HK-2 (cell line): ENCODE results near the gene CLASP1.
"Not testable (repeated sequence)": the region's sequence is repeated elsewhere in the genome, so short reads cannot be mapped to it uniquely, and the experiment has no call there.

ENCODE experiments used
- DNase-seq: peaks from one replicate; pipeline ENCODE4 v3.0.0-alpha.2; 2018; ENCODE audit not compliant: unreplicated experiment

Gene CLASP1

DNA sequence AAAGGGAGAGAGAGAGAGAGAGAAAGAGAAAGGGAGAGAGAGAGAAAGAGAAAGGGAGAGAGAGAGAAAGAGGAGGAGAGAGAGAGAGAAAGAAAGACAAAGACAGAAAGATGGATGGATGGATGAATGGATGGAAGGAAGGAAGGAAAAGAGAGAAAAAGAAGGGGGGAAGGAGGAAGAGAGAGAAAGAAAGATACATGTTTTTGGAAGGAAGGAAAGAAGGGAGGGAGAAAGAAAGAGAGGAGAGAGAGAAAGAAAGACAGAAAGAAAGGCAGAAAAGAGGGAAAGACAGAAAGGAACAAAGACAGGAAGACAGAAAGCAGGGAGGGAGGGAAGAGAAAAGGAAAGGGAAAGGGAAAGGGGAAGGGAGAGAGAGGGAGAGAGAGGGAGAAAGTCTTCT lies 67.0 kb downstream of the CLASP1 start:
- DNase-seq = no peak

DNA sequence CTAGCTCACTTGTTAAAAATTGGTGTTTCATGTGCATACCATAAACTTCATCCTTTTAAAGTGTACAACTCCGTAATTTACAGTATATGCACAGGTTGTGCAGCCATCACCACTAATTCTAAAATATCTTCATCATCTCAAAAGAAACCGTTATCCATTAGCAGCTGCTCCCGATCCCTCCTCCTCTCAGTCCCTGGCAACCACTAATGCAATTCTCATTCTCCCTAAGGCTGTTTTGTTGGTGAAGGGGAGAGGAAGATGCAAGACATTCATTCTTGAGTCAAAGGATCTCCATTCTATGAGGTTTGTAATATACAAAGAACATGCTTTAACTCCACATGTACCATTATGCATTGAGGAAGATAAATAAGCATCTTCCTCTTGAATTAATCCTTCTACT lies 70.0 kb downstream of the CLASP1 start:
- no peak for DNase-seq

DNA sequence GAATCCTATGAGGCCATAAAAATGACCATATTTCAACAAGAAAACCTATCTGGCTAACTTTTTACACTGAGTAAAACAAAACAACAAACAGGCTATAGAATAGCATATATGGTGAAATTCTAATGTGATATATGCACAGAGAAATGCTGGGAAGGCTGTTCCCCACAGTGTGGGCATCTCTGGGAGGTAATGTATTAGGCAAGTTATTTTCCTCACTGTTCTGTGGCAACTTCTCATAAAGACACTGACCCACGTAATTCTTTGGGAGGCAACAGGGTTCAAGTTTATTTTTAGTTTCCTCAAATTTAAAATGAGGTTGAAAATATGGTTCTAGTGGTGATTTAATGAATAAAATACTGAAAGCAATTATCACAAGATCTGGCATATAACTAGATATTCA lies 71.9 kb downstream of the CLASP1 start:
- DNase-seq = no peak

DNA sequence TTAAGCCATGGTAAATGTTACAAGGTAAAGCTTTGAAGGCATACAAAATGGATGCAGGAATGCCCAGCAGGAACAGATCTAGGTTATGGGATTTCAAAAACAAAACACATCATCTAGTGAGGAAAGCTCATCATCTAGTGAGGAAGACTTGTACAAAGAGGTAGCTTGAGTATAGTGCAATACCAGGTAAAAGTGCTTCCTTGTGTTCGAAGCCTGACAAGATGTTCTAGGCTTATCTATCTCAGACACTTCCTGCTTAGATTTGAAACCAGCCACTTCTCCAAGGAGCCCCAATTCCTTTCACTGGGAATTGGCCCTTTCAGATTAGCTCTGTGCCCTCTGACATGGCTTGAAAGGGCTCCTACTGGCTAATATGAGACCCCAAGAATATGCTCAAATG lies 73.0 kb downstream of the CLASP1 start:
- no peak for DNase-seq

DNA sequence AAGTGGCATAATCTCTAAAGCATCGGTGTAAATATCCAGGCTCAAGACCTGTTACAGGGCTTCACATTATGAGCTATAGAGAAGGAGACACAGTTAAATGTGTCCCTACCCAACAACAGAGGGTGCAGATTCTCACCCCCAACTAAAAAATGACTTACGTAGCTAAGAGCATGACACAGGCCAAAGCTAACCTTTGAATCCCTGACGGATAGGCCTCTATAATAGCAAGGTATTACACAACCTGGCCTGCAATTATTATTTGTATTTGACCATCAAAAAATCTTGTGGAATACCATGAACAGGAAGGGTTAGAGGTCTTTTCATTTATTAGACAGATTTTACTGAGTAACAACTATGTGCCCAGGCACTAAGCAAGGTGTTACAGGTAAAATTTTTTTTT lies 73.5 kb downstream of the CLASP1 start:
- DNase-seq = no peak

DNA sequence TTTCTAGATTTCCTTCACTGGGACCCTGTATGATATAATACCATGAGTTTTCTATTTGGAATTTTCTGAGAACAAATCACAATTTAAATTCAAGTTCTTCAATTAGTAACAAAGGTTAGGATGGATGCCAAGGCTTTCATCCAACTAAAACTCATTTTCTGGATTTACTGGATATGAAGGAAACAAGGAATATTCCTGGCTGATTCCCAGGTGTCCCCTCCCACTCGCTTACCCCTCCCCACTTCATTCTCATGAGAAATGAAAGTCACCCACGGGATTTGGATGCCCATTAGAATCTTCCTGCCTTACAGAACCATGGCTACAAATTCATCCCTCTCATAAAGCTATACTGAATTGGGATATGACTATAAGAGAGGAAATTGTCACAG lies 78.6 kb downstream of the CLASP1 start:
- no peak for DNase-seq

DNA sequence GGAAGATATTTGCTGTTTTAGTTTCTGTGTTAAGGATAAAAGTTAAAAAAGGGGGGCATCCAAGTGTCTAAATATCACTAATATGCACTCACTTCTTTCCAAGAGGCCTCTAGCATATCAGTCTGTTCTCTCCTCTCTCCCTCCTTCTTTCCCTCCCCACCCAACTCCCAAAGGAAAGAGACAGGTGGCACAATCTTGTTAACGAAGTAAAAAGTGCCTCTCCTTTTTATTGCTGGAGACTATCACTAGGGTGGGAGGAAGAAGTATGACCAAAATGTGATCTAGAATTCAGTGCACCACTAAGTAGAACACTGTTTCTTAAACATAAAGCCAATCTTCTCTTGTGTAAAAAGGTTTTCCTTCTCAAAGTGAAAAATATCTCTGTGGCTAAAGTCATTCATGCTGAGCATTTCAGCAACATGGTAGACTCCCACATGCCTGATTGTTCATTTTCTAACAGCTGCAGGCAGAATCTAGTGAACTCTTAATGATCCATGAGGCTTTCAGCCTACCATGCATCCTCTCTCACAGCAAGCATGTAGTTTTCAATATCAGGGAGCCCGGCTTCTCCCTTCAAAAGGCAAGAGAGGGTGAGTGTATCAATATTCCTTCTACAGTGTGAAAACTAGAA lies 79.1 kb downstream of the CLASP1 start:
- no peak for DNase-seq

DNA sequence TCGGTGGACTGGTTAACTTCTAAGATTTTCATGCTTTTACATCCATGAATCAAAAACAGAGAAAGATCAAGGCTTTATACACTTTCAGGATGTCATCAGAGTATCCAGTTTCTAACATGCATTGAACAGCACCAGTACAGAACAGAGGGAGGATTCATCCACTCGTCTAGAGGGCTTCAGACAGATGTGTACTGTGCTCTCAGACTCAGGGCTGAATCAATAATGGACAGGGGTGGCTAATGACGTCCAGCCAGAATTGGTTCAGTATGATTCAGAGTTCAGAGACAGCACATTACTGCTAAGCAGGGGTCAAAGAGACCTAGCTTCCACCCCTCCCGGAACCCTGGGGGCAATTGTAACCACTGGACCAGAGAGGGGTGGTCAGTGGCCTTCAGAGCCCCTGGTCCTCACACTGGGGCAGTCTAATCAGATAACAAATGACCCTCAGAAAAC lies 81.3 kb downstream of the CLASP1 start:
- DNase-seq = no peak

DNA sequence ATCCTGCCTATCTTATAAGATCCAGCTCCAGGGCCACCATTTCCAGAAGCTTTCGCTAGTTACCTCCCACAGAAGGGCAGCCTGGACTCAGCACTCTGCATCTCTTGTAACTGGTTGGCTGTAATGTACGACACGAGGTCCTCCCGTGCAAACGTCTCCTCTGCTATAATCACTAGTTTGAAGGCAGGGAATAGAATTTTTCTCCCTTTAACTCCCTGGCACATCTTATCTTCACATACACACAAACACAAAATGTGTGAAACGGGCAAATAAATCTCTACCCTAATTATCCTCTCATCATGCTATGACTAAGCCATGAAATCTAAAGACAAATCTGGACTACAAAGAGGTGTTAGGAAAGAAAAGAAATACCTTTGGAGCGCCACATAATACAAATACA lies 81.8 kb downstream of the CLASP1 start:
- DNase-seq = no peak

DNA sequence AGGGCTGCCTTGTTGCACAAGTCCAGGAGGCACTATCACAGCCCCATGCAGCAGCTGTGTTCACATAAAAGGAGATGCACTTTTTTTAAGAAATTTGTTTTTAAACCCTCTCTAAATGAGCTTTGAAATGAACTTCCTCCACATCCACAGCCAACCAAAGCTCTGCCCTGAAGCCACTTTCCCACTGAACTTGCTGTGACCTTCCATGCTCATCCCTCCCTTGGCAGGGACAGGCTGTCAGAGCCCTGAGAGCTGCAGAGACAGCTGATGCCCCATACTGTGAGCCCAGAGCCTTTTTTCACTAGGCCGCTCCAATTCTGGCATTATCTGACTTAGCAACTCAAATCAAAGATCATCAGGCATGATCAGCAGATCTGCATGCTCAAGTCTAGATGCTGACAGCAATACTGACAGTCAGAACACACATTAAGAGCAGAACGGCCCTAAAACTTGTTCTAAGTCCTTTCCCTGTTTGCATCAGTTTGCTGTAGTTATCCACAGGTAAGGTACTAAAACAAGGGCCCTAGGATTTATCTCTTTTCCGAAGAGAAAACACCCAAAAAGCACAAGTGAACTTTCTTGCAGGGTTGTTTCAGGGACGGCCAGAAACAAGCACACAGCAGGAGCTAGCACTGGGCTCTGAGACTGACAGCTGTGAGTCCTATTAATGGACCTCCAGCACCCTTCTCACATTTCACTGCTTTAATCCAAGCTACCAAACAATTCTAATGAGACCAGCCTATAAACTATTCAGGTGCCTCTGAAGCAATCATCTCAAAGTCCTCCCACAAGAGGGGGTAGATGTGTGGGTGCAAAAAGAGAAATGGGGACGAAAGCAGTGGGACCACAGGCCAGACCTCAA lies 83.6 kb downstream of the CLASP1 start:
- DNase-seq = no peak

DNA sequence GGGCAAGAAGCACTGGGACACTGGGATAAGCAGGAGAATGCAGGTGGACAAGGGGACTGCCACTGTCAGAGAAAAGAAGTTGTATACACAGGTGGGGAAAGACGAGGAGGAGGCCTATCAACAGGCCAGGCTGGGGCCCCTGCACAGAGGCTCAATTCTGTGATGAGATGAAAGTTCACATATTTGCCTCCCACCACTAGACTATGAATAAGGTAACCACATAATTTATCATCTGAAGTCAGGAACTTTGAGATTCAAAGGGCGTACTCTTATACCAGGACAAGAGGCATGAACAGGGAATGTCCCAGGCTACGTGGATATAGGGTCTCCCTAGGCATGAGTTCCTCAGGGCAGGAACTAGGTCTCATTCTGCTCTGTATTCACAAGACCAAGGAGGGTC lies 84.4 kb downstream of the CLASP1 start:
- DNase-seq = no peak

DNA sequence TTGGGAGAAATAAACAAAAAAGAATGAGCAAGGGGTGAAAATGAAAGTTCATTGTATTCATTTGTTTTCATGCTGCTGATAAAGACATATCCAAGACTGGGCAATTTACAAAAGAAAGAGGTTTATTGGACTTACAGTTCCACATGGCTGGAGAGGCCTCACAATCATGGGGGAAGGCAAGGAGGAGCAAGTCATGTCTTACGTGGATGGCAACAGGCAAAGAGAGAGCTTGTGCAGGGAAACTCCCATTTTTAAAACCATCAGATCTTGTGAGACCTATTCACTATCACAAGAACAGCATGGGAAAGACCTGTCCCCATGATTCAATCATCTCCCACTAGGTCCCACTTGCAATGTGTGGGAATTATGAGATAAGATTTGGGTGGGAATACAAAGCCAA lies 85.5 kb downstream of the CLASP1 start:
- not testable (repeated sequence) for DNase-seq

DNA sequence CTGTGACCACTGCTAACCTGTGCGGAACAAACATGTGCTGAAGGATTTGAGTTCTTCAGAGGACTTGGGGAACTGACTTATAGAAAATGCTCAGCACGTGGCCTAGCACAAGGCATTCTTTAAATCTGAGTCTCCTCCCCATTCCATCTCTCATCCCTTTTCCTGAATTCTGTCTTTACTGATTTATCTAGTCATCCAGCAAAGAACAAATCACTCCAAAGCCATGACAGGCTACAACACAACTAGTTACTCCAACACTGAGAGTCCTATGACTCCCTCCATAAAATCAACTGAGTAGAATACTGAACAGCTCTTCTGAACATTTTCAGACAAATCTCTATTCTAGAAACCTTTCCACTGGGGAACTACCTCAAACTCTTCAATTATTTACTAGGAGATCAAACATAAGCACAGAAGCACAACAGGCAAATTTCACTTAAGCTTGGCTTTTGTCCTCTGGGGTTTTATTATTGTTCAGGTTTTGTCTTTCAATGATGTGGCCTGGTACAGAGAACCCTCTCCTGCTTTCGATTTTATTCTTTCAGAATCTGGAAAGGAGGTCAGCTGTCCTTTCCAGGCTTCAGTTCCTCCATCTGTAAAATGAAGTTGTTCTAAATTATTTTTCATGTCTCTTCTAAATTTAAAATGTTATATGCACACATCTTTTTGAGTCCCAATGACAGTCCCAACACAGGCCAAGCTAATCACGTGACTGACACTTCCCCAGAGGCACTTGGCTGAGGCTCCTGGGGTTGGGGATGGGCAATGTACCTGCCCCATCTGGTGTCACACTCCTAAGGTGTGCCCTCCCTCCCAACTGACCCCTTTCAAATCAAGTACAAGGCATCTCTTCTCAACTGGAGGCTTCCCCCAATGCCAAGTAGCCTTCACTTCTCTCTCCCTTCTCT lies 86.7 kb downstream of the CLASP1 start:
- DNase-seq = no peak

DNA sequence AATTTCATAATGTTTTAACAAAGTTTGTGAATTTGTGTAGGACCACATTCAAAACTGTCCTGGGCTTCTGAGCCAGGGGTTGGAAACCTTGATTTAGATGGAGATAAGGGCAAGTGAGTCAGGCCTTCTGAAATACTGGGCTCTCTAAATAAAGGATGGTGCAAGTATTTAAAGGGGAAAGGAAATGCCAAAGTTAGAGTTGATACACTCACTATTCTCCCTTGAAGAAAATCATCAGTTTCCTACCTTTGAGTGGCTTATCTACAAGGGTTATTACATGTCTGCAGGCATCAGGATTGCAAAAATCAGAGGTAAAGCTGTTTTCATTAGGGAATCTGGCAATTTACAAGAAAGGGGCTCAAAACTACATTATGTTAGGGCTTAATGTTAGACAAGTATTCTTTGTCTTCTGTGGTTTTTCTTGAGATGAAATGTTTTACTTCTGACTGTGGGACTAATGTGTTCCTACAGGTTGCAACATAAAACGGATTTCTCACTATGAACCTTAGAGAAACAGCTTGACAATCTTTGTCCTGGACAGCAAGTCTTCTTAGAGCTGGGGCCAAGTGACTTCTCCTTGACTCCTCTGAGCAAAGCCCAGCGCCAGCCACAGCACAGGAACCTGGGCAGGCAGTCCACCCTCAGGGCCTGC lies 87.5 kb downstream of the CLASP1 start:
- no peak for DNase-seq

DNA sequence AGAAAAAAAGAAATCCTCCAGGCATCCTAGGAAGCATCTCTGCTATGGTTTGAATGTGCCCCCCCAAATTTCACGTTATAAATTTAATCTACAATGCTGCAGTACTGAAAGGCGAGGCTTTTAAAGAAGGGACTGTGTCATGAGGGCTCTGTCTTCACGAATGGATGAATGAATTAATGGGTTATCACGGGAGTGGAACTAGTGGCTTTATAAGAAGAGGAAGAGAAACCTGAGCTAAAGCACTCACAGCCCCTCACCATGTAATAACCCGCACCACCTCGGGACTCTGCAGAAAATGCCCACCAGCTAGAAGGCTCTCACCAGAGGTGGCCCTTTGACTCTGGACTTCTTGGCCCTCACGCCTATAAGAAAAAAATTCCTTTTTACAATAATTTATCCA lies 90.9 kb downstream of the CLASP1 start:
- no peak for DNase-seq

DNA sequence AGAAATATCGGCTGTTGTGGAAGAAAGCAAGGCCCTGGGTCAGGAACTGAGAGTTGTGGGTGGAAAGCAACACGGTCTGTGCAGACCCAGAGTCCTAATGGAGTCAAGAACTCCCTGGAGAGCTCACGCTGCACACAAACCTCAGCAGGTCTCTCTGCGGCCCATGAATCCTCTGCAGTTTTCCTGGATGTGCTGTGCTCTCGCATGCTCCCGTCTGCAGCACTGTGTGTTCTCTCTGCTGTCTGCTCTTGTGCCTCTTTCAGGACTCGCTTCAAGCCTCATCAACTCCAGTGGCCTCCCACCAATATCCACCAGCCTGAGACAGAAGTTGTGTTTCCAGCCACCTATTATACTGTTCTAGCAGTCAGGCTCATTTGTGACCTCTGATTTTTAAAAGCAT lies 94.3 kb downstream of the CLASP1 start:
- DNase-seq = no peak

DNA sequence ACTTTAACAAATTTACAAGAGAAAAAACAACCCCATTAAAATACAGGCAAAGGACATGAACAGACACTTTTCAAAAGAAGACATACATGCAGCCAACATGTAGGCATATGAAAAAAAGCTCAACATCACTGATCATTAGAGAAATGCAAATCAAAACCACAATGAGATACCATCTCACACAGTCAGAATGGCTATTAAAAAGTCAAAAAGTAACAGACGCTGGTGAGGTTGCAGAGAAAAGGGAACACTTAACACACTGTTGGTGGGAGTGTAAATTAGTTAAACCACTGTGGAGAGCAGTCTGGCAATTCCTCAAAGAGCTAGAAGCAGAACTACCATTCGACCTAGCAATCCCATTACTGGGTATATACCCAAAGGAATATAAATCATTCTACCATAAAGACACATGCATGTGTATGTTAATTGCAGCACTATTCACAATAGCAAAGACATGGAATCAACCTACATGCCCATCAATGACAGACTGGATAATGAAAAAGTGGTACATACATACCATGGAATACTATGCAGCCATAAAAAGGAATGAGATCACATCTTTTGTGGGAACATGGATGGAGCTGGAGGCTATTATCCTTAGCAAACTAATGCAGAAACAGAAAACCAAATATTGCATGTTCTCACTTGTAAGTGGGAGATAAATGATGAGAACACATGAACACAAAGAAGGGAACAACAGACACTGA lies 96.6 kb downstream of the CLASP1 start:
- DNase-seq = not testable (repeated sequence)

DNA sequence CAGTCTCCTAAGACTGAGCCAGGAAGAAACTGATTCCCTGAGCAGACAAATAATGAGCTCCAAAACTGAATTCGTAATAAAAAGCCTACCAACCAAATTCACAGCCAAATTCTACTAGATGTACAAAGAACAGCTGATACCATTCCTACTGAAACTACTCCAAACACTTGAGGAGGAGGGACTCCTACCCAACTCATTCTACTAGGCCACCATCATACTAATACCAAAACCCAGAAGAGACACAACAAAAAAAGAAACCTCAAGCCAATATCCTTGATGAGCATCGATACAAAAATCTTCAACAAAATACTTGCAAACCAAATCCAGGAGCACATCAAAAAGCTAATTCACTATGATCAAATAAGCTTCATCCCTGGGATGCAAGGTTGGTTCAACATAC lies 98.6 kb downstream of the CLASP1 start:
- no peak for DNase-seq

DNA sequence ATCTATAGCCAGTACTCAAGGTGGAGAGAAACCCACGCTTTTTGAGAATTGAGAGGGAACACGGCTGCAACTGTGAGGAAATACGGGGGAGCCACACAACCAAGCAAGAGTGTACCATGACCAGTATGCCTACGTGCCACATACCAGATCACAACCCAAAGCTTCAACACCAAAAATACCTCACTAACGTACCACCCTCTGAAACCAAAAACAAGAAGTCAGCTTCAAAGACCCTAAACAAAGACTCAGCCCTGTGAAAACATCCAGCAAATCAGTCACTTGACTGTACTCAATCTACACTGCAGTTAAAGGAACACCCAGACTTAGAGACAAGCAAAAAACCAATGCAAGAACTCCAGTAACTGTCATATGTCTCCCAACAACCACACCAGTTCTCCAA lies 101.6 kb downstream of the CLASP1 start:
- DNase-seq = no peak

DNA sequence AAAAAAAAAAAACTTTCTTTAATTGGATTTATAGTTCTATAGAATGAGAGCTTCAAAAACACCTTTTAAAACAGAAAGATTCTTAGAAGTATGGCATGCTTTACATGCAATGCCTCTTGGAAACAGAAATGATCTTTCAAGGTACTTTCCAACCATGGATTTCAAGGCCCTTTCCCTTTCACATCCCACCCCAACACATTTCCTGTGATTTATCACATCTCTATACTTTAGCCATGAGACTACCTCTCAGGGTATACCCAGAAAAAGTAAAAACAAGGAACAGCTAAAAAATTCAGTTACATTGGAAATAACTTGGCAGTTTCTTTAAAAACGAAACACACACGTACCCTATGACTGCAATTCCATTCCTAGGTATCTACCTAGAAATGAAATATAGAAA lies 103.3 kb downstream of the CLASP1 start:
- DNase-seq = no peak

DNA sequence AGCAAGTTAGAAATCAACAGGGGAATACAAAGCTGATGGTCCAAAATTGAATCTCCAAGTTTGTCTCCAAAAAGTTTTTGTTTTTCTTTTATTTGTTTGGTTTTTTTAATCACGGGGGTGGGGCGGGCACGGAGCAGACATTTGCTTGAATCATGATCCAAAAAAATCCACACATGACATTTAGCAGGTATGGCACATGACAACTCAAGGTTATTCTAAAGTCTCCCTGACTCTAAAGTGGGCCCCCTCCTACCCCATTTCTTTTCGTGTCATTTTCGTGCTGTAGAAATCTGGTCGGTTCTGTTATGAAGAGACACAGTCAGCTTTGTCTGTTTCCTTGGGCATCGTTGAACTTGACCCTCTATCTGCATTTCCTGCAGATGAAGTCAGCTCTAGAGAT lies 104.0 kb downstream of the CLASP1 start:
- no peak for DNase-seq
